Uterus (tissue), 4 donors: ENCODE measurements around the gene SLC6A17. TPM values are rescaled to one million over a fixed set of nuclear protein-coding genes. Genes with fewer than 3 reads are reported as not detected.

Experiments
- DNase-seq, 2 donors: peaks; one replicate each; pipeline ENCODE4 v3.0.0-alpha.2; 2019 to 2020
- H3K27ac ChIP-seq, 2 donors: fragments of 200-600 bp; sonication (generic); 1 replicate in 1 of 2; 2 replicates in 1 of 2; pipeline ENCODE4 v1.5.1; 2016 to 2018
- H3K27me3 ChIP-seq, 2 donors: fragments of 200-600 bp; sonication (generic); one replicate each; pipeline ENCODE4 v1.5.1; 2018 to 2019; ENCODE audit warnings: control low read depth in 1 of 2
- H3K36me3 ChIP-seq, 2 donors: fragments of 200-600 bp; sonication (generic); one replicate each; pipeline ENCODE4 v1.5.1; 2019; ENCODE audit warnings: control low read depth in 1 of 2
- H3K4me1 ChIP-seq, 2 donors: fragments of 200-600 bp; sonication (generic); one replicate each; pipeline ENCODE4 v1.5.1; 2018 to 2019; ENCODE audit warnings: control low read depth in 1 of 2
- H3K4me3 ChIP-seq, 2 donors: fragments of 200-600 bp; sonication (generic); 1 replicate in 1 of 2; 2 replicates in 1 of 2; pipeline ENCODE4 v1.5.1; 2018 to 2019; ENCODE audit warnings: mild to moderate bottlenecking in 1 of 2
- H3K9me3 ChIP-seq, 2 donors: fragments of 200-600 bp; sonication (generic); one replicate each; pipeline ENCODE4 v1.5.1; 2019; ENCODE audit warnings: control low read depth in 1 of 2
- POLR2A ChIP-seq, 2 donors: fragments of 450-650 bp; IDR thresholded peaks; one replicate each; pipeline ENCODE4 v1.6.1; 2016; ENCODE audit warnings: antibody characterized with exemption in 2 of 2, mild to moderate bottlenecking in 1 of 2, moderate library complexity in 1 of 2
- intact Hi-C: fragments of 100-400 bp; cut with DNase I; formaldehyde crosslinking; loops from one replicate; pipeline ENCODE4 v1.15.1; 2023; ENCODE audit warnings: low total_unique reads
- total RNA-seq, 4 donors: library from RNA; depleted of rRNA in 3 of 4; stranded (reverse); fragments of >200 nt in 3 of 4; gene quantifications; one replicate each; pipeline versions ENCODE4 v1.1.0 to v1.2.4, GENCODE V29; 2014 to 2023
- TF ChIP-seq, protein P1 (sequence below), 4 experiments: fragments of 200-600 bp in 2 of 4; fragments of 450-650 bp in 2 of 4; sonication (generic) in 2 of 4; IDR thresholded peaks; one replicate each; pipeline ENCODE4 v1.5.1; 2016 to 2019; ENCODE audit warnings: antibody characterized with exemption in 4 of 4, mild to moderate bottlenecking in 2 of 4, moderate library complexity in 1 of 4
- donor health status: DM: yes; HTN: yes; CAD: no.

The SLC6A17 gene
- total RNA-seq, 4 donors from 2014 or later: 0.07 to 0.15 TPM; not detected in 2

DNA sequence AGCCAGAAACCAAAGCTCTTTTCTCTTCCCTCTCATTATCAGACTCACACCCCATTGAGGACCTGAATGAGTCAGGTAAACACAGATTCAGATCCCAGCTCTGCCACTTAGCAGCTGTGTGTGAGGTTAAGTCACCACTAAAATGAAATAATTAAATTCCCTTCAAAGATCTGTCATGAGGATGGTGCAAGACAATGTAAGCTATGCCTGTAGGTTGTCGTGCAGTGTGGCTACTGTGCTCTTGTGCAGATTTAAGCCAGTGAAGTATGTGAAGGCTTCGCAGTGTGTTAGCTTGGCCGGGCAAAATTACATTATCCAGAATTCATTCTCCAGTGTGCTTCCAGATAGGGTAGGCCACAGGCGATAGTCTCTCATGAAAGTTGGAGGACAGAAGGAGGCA is 24.5 kb upstream of the SLC6A17 start:
- H3K27me3 ChIP-seq: no peaks in the 10 kb centered on the region
- H3K36me3 ChIP-seq: no peaks in the 10 kb centered on the region
- H3K4me1 ChIP-seq: peaks cover 0 to 5% of the 10 kb centered on the region in 2 donors
- no peaks in the 10 kb centered on the region for H3K9me3 ChIP-seq
- no peak for DNase-seq
- H3K27ac ChIP-seq: no peak overlapping the region
- intact Hi-C loops: no loop called here
- TF ChIP-seq POLR2A (IDR thresholded peaks at IDR 0.05): no peak
- TF ChIP-seq, protein P1, sequence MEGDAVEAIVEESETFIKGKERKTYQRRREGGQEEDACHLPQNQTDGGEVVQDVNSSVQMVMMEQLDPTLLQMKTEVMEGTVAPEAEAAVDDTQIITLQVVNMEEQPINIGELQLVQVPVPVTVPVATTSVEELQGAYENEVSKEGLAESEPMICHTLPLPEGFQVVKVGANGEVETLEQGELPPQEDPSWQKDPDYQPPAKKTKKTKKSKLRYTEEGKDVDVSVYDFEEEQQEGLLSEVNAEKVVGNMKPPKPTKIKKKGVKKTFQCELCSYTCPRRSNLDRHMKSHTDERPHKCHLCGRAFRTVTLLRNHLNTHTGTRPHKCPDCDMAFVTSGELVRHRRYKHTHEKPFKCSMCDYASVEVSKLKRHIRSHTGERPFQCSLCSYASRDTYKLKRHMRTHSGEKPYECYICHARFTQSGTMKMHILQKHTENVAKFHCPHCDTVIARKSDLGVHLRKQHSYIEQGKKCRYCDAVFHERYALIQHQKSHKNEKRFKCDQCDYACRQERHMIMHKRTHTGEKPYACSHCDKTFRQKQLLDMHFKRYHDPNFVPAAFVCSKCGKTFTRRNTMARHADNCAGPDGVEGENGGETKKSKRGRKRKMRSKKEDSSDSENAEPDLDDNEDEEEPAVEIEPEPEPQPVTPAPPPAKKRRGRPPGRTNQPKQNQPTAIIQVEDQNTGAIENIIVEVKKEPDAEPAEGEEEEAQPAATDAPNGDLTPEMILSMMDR (IDR thresholded peaks at IDR 0.05): no peak
- H3K4me3 ChIP-seq: no peak overlapping the region

DNA sequence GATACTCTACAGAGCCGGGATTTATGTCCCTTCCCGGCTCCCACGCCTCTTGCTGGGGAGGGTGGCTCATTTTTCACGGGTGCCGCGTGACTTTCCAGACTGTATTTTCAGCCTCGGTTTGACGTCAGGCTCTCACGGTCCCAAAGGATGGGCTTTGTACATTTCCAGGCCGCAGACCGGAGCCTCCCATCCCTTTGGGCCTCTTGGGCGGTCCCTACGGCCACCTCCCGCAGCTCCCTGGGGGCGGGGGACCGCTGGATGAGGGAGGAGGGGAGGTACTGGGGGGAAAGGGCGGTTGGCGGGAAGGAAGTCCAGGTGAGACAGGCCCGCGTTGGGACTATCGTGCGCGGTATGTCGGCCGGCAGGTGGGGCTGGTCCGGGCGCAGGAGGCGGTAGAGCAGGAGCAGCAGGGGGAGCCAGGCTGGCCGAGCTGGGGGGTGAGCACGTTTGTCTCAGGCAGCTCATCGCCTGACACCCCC is 20.1 kb upstream of the SLC6A17 start:
- peaks cover 0 to 5% of the 10 kb centered on the region in 2 donors for H3K4me1 ChIP-seq
- no peaks in the 10 kb centered on the region for H3K36me3 ChIP-seq
- H3K27me3 ChIP-seq: no peaks in the 10 kb centered on the region
- DNase-seq: peak in 1 of 2 donors; percentile 60
- H3K9me3 ChIP-seq: no peaks in the 10 kb centered on the region
- TF ChIP-seq, protein P1 (IDR thresholded peaks at IDR 0.05): no peak
- TF ChIP-seq POLR2A (IDR thresholded peaks at IDR 0.05): no peak
- no peak overlapping the region for H3K27ac ChIP-seq
- H3K4me3 ChIP-seq: no peak overlapping the region
- intact Hi-C loops: no loop called here

DNA sequence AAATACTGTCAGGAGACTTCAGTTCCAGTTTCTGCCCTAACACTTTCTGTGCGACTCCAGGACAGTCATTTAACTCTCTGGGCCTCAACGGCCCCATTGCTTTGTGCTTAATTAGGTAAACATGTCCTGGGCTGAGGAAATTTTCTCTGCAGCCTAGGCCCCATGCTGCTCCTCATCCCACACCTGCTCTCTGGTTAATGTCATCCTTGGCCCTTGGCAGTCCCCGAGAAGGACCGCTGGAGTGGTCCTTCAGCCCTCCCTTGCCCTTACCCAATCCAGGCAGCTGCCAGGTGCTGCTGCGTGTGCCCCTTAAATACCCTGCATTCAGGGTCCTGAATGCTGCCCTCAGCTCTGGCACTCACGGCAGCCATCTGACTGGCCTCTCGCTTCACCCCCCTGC is 19.3 kb upstream of the SLC6A17 start:
- peaks cover 0 to 5% of the 10 kb centered on the region in 2 donors for H3K4me1 ChIP-seq
- no peak for DNase-seq
- peaks cover 0 to under 1% of the 10 kb centered on the region in 2 donors for H3K27me3 ChIP-seq
- intact Hi-C loops: no loop called here
- H3K36me3 ChIP-seq: no peaks in the 10 kb centered on the region
- no peaks in the 10 kb centered on the region for H3K9me3 ChIP-seq
- no peak overlapping the region for H3K27ac ChIP-seq
- no peak for TF ChIP-seq POLR2A (IDR thresholded peaks at IDR 0.05)
- TF ChIP-seq, protein P1 (IDR thresholded peaks at IDR 0.05): no peak
- H3K4me3 ChIP-seq: no peak overlapping the region

DNA sequence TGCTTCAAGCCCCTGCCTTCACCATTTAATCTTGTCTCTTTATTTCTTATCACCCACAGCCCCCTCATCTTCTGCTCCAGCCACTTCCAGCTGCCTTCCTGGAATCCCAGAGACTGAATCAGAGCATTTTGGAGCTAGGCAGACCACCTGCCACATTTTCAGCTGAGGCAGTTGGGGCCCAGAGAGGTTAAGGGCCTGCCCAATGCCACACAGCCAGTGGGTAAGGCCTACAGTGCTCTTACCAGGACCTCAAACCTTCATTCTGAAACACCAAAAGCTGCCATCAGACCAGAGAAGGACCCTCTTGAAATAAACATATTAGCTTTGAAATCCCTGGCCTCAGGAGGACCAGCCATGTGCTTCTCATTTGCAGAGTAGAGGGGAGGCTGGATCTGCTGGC is 17.6 kb upstream of the SLC6A17 start:
- H3K9me3 ChIP-seq: no peaks in the 10 kb centered on the region
- TF ChIP-seq, protein P1 (IDR thresholded peaks at IDR 0.05): no peak
- no peak for TF ChIP-seq POLR2A (IDR thresholded peaks at IDR 0.05)
- peaks cover 0 to 4% of the 10 kb centered on the region in 2 donors for H3K27me3 ChIP-seq
- H3K4me3 ChIP-seq: no peak overlapping the region
- no peak overlapping the region for H3K27ac ChIP-seq
- peaks cover 0 to 5% of the 10 kb centered on the region in 2 donors for H3K4me1 ChIP-seq
- intact Hi-C loops: no loop called here
- no peaks in the 10 kb centered on the region for H3K36me3 ChIP-seq
- DNase-seq: no peak

DNA sequence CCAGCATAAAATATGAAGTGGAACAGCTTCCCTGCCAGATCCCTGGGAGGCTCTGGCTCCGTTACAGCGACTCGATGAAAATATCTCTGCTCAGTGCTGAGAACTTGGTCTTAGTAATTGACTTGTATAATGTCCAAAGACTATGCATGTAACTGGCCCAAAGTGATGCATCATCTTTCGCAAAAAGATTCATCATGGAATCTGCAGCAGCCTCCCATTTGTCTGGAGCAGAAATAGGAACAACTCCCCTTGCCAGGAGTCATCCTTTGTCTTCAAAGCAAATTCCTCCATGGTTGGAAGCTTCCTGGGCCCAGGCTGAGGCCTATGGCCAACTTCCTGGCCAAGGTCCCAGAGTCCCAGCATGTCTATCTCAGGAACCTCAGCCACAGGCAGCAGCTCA is 16.9 kb upstream of the SLC6A17 start:
- Histone ChIP-seq H3K27ac (no peak overlapping the region), H3K4me1 (peaks cover 0 to 5% of the 10 kb centered on the region in 2 donors), H3K9me3 (no peaks in the 10 kb centered on the region), H3K4me3 (no peak overlapping the region), H3K36me3 (no peaks in the 10 kb centered on the region), H3K27me3 (peaks cover 0 to 9% of the 10 kb centered on the region in 2 donors)
- TF ChIP-seq, protein P1 (IDR thresholded peaks at IDR 0.05): no peak
- intact Hi-C loops: no loop called here
- DNase-seq: no peak
